Bronchial epithelial cell (primary cell): ENCODE data around the gene HSF4. TPM values are rescaled to one million over a fixed set of nuclear protein-coding genes. Genes with fewer than 3 reads are reported as not detected.

Experiments used
- DNase-seq: peaks from one replicate; pipeline ENCODE4 v3.0.0-alpha.2; 2010; ENCODE audit warnings: low read depth
- FAIRE-seq: peaks from 2 replicates; lab custom pipeline; 2011; peaks lifted over from hg19 to GRCh38; lab: Jason Lieb, UNC
- H3K27me3 ChIP-seq: 2 replicates; pipeline ENCODE4 v1.5.1; 2011; ENCODE audit warnings: low read length; ENCODE audit not compliant: control insufficient read depth, insufficient read depth
- H3K36me3 ChIP-seq: 2 replicates; pipeline ENCODE4 v1.5.1; 2011; ENCODE audit warnings: low read length; ENCODE audit not compliant: control insufficient read depth, insufficient read depth
- H3K4me3 ChIP-seq: 2 replicates; pipeline ENCODE4 v1.5.1; 2011; ENCODE audit warnings: mild to moderate bottlenecking, low read depth, low read length, control low read depth
- total RNA-seq: library from RNA; depleted of rRNA; stranded (reverse); fragments of >200 nt; gene quantifications from 2 replicates; pipeline ENCODE4 v1.2.1, GENCODE V29; 2014
- TF ChIP-seq, protein P1 (sequence below): IDR thresholded peaks from 2 replicates; pipeline ENCODE4 v1.5.1; 2011; ENCODE audit warnings: mild to moderate bottlenecking, moderate library complexity, low read length, control low read depth, inconsistent platforms; ENCODE audit not compliant: insufficient read depth, severe bottlenecking

Gene HSF4
- total RNA-seq, 1 donor from 2014 or later = 3.7 TPM

DNA sequence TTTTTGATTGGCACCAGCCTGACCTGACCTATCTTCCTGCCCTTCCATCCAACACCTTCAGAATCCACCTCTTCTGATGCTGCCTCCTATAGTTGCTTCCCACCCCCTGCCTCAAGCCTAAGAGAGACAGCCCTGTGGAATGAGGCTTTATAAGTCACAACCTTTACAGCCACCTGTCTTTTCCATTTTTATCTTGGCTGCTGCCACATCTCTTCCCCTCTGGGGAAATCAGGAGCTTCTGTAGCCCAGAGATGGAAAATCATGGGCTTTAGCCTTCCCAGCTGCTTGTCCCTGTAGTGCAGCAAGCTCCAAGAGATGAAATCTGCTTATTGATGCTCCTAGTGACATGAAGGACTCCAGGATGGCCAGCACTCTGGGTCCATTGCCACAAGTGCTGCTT is 36.1 kb upstream of the HSF4 start:
- no peak for FAIRE-seq
- H3K36me3 ChIP-seq = peaks cover 11% of the 10 kb centered on the region

DNA sequence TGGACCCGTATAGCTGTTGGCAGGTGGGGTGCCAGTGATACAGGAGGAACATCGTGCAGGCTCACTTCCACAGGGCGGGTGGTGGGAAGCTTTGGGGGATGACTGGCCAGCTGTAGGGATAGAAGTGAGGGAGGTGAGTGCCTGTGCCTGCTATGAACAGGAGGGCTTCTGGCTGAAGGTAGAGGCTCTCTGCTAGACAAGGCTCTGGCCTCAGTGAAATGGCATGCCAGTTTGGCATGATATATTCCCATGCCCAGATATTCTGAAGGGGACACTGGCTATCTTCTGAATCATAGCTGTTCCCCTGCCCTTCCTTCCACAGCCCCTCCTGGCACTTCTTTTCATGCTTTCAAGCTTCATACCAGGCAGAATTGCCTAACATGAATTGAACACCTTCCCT is 35.7 kb upstream of the HSF4 start:
- TF ChIP-seq, protein P1, sequence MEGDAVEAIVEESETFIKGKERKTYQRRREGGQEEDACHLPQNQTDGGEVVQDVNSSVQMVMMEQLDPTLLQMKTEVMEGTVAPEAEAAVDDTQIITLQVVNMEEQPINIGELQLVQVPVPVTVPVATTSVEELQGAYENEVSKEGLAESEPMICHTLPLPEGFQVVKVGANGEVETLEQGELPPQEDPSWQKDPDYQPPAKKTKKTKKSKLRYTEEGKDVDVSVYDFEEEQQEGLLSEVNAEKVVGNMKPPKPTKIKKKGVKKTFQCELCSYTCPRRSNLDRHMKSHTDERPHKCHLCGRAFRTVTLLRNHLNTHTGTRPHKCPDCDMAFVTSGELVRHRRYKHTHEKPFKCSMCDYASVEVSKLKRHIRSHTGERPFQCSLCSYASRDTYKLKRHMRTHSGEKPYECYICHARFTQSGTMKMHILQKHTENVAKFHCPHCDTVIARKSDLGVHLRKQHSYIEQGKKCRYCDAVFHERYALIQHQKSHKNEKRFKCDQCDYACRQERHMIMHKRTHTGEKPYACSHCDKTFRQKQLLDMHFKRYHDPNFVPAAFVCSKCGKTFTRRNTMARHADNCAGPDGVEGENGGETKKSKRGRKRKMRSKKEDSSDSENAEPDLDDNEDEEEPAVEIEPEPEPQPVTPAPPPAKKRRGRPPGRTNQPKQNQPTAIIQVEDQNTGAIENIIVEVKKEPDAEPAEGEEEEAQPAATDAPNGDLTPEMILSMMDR = no peak
- no peak for FAIRE-seq
- no peak for DNase-seq
- peaks cover 11% of the 10 kb centered on the region for H3K36me3 ChIP-seq
- H3K4me3 ChIP-seq = no peak overlapping the region
- H3K27me3 ChIP-seq = no peaks in the 10 kb centered on the region

More for the DNA sequence above, 36.1 kb upstream of the HSF4 start:
- TF ChIP-seq, protein P1 = no peak
- Histone ChIP-seq H3K27me3 (no peaks in the 10 kb centered on the region), H3K4me3 (no peak overlapping the region)
- no peak for DNase-seq

DNA sequence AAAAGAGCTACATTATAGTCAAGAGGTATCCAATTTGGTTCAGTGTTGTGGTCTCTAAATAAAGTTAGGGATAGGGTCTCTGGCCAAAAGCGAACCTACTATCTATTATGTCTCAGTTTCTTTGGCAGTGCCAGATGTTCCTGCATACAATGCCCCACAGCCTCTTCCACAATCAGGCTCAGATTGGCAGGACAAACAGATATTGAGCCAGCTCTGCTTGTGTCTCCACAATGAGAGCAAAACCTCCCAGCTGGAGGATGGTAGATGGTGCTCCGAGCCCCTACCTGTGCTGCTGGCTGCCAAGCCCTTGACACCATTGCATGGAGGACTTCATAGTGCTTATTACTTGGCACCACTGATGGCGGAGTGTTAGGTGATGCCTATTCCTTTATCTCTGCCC is 35.1 kb upstream of the HSF4 start:
- H3K4me3 ChIP-seq = no peak overlapping the region
- H3K27me3 ChIP-seq = no peaks in the 10 kb centered on the region
- DNase-seq = no peak
- TF ChIP-seq, protein P1 = no peak
- FAIRE-seq = no peak
- peaks cover 13% of the 10 kb centered on the region for H3K36me3 ChIP-seq

DNA sequence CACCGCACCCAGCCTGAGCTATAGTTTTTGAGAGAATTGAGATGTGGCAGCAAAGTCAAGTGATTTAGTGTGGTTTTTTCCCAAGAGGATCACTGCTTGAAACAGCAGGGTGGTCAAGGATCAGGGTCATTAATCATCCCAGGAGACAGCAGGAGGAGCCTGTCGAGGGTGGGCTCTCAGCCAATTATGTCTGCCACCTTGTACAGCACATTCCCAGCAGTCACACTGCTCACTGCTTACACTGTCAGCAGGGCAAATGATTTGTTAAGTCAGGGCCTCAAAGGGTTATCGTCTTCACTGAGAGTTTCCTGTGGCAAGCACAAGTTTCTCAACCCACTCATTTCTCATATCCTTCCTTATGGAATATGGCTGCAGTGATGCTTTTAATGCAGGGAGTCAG is 26.9 kb upstream of the HSF4 start:
- Histone ChIP-seq H3K27me3 (no peaks in the 10 kb centered on the region), H3K4me3 (no peak overlapping the region), H3K36me3 (peaks cover 24% of the 10 kb centered on the region)
- FAIRE-seq = no peak
- no peak for DNase-seq
- TF ChIP-seq, protein P1 = no peak

DNA sequence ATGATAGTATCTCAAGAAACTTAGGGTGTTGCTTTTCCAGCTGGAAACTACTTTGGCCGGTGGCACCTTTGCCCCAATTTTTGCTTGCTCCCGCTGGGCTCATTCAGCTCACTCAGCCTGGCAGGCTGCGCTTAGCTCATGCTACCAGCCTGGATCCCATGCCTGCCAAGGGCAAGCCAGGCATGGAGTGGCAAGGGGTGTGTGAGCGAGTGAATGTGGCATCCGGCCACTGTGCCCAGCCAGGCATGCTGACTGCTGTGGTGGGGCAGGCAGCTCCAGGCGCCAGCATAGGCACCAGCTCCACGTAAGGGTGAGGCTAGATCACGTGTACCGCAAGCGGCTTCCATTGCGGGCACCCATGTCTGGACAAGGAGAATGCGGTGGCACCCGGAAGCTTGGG is 23.2 kb upstream of the HSF4 start:
- TF ChIP-seq, protein P1 = no peak
- DNase-seq (no peak), FAIRE-seq (no peak)
- Histone ChIP-seq H3K4me3 (no peak overlapping the region), H3K27me3 (no peaks in the 10 kb centered on the region), H3K36me3 (peaks cover 30% of the 10 kb centered on the region)

DNA sequence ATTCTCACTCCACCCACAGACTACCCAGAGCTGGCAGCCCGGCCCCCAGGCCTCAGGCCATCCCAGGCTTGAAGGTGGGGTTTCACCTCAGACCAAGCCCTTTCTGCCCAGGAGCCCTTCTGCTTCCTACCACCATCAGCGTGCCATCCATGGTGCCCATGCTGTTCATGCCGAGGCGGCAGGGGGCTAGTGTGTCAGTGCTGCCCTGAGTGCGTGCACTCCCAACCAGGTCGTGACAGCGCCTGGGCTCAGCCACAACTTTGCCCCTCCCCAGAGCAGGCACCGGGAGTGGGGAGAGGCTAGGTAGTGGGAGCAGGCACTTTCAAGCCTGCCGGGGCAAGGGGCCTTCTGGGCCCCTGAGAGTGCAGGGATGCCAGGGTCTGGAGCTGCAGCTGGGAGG is 22.2 kb upstream of the HSF4 start:
- no peak for FAIRE-seq
- Histone ChIP-seq H3K4me3 (no peak overlapping the region), H3K27me3 (no peaks in the 10 kb centered on the region), H3K36me3 (peaks cover 33% of the 10 kb centered on the region)
- no peak for DNase-seq
- TF ChIP-seq, protein P1 = no peak
